LNCaP clone FGC (cell line): Measurements from ENCODE around the gene AKT1S1.

Source experiments
- DNase-seq: peaks from one replicate; pipeline ENCODE4 v3.0.0-alpha.2; 2011; ENCODE audit warnings: low read depth
- H3K4me3 ChIP-seq: 2 replicates; pipeline ENCODE4 v1.5.1; 2011; ENCODE audit warnings: mild to moderate bottlenecking, low read depth, low read length, control low read depth
- CTCF ChIP-seq: IDR thresholded peaks from 2 replicates; pipeline ENCODE4 v1.5.1; 2012; ENCODE audit warnings: mild to moderate bottlenecking; ENCODE audit not compliant: control insufficient read depth, insufficient read depth; ENCODE audit errors: extremely low read depth

Gene AKT1S1

GRCh38 chr19:49912965-49913685, 36.0 kb upstream of the AKT1S1 start:
- no peak for TF ChIP-seq CTCF
- DNase-seq = no peak

GRCh38 chr19:49911381-49912145, 34.4 kb upstream of the AKT1S1 start:
- DNase-seq = no peak
- no peak for TF ChIP-seq CTCF
- H3K4me3 ChIP-seq = no peak overlapping the region

More at GRCh38 chr19:49912965-49913685, 36.0 kb upstream of the AKT1S1 start:
- H3K4me3 ChIP-seq = no peak overlapping the region

GRCh38 chr19:49910179-49910578, 33.0 kb upstream of the AKT1S1 start:
- H3K4me3 ChIP-seq = no peak overlapping the region
- no peak for TF ChIP-seq CTCF

GRCh38 chr19:49908480-49909420, 31.6 kb upstream of the AKT1S1 start:
- no peak for DNase-seq
- TF ChIP-seq CTCF = no peak
- no peak overlapping the region for H3K4me3 ChIP-seq

More at GRCh38 chr19:49910179-49910578, 33.0 kb upstream of the AKT1S1 start:
- no peak for DNase-seq

- no peak for DNase-seq
- no peak for TF ChIP-seq CTCF
- H3K4me3 ChIP-seq = no peak overlapping the region
Measured at GRCh38 chr19:49907745-49908446, 30.7 kb upstream of the AKT1S1 start.

GRCh38 chr19:49906879-49907564, 29.9 kb upstream of the AKT1S1 start:
- no peak overlapping the region for H3K4me3 ChIP-seq
- TF ChIP-seq CTCF = no peak
- DNase-seq = no peak
